ENCODE results near the gene FRS2.

The FRS2 gene

GRCh38 chr12:69527506-69528272 lies 57.5 kb downstream of the FRS2 start:
- DNase-seq (ENCODE audit: low read depth in 3 of 3) = no peak

- no peak for DNase-seq (ENCODE audit: low read depth in 3 of 3)
These were observed 58.8 kb downstream of the FRS2 start for GRCh38 chr12:69529021-69529420.

GRCh38 chr12:69533844-69534243 lies 63.7 kb downstream of the FRS2 start:
- no peak for DNase-seq (ENCODE audit: low read depth in 3 of 3)

GRCh38 chr12:69534389-69534822 lies 64.2 kb downstream of the FRS2 start:
- DNase-seq (ENCODE audit: low read depth in 3 of 3) = peak in 1 of 3 donors; percentile 8

- DNase-seq (ENCODE audit: low read depth in 3 of 3) = no peak
These were observed 70.8 kb downstream of the FRS2 start for GRCh38 chr12:69540987-69541386.

GRCh38 chr12:69544087-69544486 lies 73.9 kb downstream of the FRS2 start:
- DNase-seq (ENCODE audit: low read depth in 3 of 3) = no peak

- DNase-seq (ENCODE audit: low read depth in 3 of 3) = no peak
These were observed 74.9 kb downstream of the FRS2 start for GRCh38 chr12:69545081-69545480.

- DNase-seq (ENCODE audit: low read depth in 3 of 3) = no peak
These were observed 76.7 kb downstream of the FRS2 start for GRCh38 chr12:69546693-69547438.

- no peak for DNase-seq (ENCODE audit: low read depth in 3 of 3)
These were observed 78.5 kb downstream of the FRS2 start for GRCh38 chr12:69548687-69549086.

GRCh38 chr12:69550569-69551350 lies 80.6 kb downstream of the FRS2 start:
- no peak for DNase-seq (ENCODE audit: low read depth in 3 of 3)

GRCh38 chr12:69553628-69554248 lies 83.5 kb downstream of the FRS2 start:
- DNase-seq (ENCODE audit: low read depth in 3 of 3) = no peak

- DNase-seq (ENCODE audit: low read depth in 3 of 3) = no peak
These were observed 85.3 kb downstream of the FRS2 start for GRCh38 chr12:69555461-69555860.

- DNase-seq (ENCODE audit: low read depth in 3 of 3) = no peak
These were observed 86.2 kb downstream of the FRS2 start for GRCh38 chr12:69556383-69556782.

GRCh38 chr12:69563166-69563762 lies 93.1 kb downstream of the FRS2 start:
- no peak for DNase-seq (ENCODE audit: low read depth in 3 of 3)

GRCh38 chr12:69566603-69567002 lies 96.4 kb downstream of the FRS2 start:
- no peak for DNase-seq (ENCODE audit: low read depth in 3 of 3)

- DNase-seq (ENCODE audit: low read depth in 3 of 3) = no peak
These were observed 99.0 kb downstream of the FRS2 start for GRCh38 chr12:69569236-69569635.

- no peak for DNase-seq (ENCODE audit: low read depth in 3 of 3)
These were observed 99.9 kb downstream of the FRS2 start for GRCh38 chr12:69570000-69570516.

GRCh38 chr12:69570545-69571399 lies 100.6 kb downstream of the FRS2 start:
- peak; percentile 9 to 28 (median 26) for DNase-seq (ENCODE audit: low read depth in 3 of 3)

- DNase-seq (ENCODE audit: low read depth in 3 of 3) = no peak
These were observed 105.2 kb downstream of the FRS2 start for GRCh38 chr12:69575346-69575745.

- DNase-seq (ENCODE audit: low read depth in 3 of 3) = no peak
These were observed 108.1 kb downstream of the FRS2 start for GRCh38 chr12:69578283-69578682.

Data from stimulated activated CD4-positive, alpha-beta T cell treated with anti-CD3 and anti-CD28 coated beads, TNF-alpha, amount 100 ng/mL, for 48 hours (primary cell).